Measurements from ENCODE around the gene GUCA1A. TPM values are rescaled to one million over a fixed set of nuclear protein-coding genes. Genes with fewer than 3 reads are reported as not detected.

The GUCA1A gene
- total RNA-seq, 1 experiment from 2014 or later, result not detected

- RAD21 ChIA-PET (ENCODE audit: low non-redundant PET in 1 of 2, low total read pairs in 2 of 2, uncharacterized antibody in 2 of 2, unreplicated experiment in 2 of 2), result no interaction called here
These were observed 47.6 kb downstream of the GUCA1A start for GRCh38 chr6:42220807-42221206.

More at GRCh38 chr6:42220807-42221206, 47.6 kb downstream of the GUCA1A start:
- no peak overlapping the region for H3K9ac ChIP-seq (ENCODE audit: low read length)
- H2AFZ ChIP-seq (ENCODE audit: low read depth, low read length, poor library complexity, severe bottlenecking), result peak overlapping the region; percentile 62
- intact Hi-C loops (cut with micrococcal nuclease), result loop anchor here (5.0 to 10.0 kb wide), 3 partner anchors 299 to 654 kb away; partner anchors contain the start of genes BYSL, MED20 and RPL7L1
- ChIA-PET CTCF (no interaction called here), POLR2A (interaction anchor here (0.6 kb wide), 1 partner anchor 388 kb away, joined by 3 read pairs; no protein-coding TSS in a partner anchor)
- ATAC-seq (no peak), DNase-seq (ENCODE audit: low read depth, low spot score) (no peak)
- H4K20me1 ChIP-seq (ENCODE audit: insufficient read depth), result no peaks in the 10 kb centered on the region
- H3K27me3 ChIP-seq (ENCODE audit: insufficient read depth, low read length), result no peaks in the 10 kb centered on the region
- no TSS peak for BruUV-seq (replicated peaks)
- H3K4me2 ChIP-seq (ENCODE audit: low read length), result peak overlapping the region; percentile 31
- H3K27ac ChIP-seq (ENCODE audit: low read depth, low read length), result no peak overlapping the region; the same call in 1 of the 2 replicates
- peaks cover 24 to 68% of the 10 kb centered on the region in 2 experiments for H3K4me1 ChIP-seq (ENCODE audit: control insufficient read depth in 1 of 2, insufficient read depth in 2 of 2, low read length in 2 of 2)
- no peaks in the 10 kb centered on the region for H3K9me2 ChIP-seq (ENCODE audit: insufficient read depth)
- H3K9me3 ChIP-seq (ENCODE audit: control insufficient read depth in 1 of 2, insufficient read depth in 1 of 2, low read depth in 1 of 2, low read length in 2 of 2), result no peaks in the 10 kb centered on the region
- TF ChIP-seq SIN3A (IDR thresholded peaks at IDR 0.05; ENCODE audit: low read depth), result no peak
- TF ChIP-seq EGR1 (IDR thresholded peaks at IDR 0.05; ENCODE audit: low read depth), result no peak
- no peak for TF ChIP-seq ZFX (IDR thresholded peaks at IDR 0.05)
- no peak for TF ChIP-seq CTCF (IDR thresholded peaks at IDR 0.05 in 2 of 3, conservative IDR thresholded peaks at IDR 0.05 in 1 of 3; ENCODE audit: borderline replicate concordance in 1 of 3, insufficient read depth in 1 of 3, low read depth in 2 of 3, low read length in 2 of 3)
- no peak for TF ChIP-seq YY1 (IDR thresholded peaks at IDR 0.05; ENCODE audit: extremely low read depth, insufficient replicate concordance, low read depth, low read length)
- no peak for TF ChIP-seq EZH2phosphoT487 (IDR thresholded peaks at IDR 0.05; ENCODE audit: borderline replicate concordance)
- no peak for TF ChIP-seq REST (IDR thresholded peaks at IDR 0.05; ENCODE audit: low read depth)
- no peak for TF ChIP-seq POLR2A (IDR thresholded peaks at IDR 0.05; ENCODE audit: borderline replicate concordance, extremely low read depth, insufficient read depth, insufficient read length)
- TF ChIP-seq FOSL1 (IDR thresholded peaks at IDR 0.05; ENCODE audit: low read depth), result no peak
- TF ChIP-seq ATF3 (IDR thresholded peaks at IDR 0.05), result no peak
- TF ChIP-seq ZNF274 (IDR thresholded peaks at IDR 0.05; ENCODE audit: low read depth, low read length), result no peak
- no peak for TF ChIP-seq RAD21 (IDR thresholded peaks at IDR 0.05; ENCODE audit: low read depth)
- TF ChIP-seq TCF7L2 (IDR thresholded peaks at IDR 0.05; ENCODE audit: borderline replicate concordance, extremely low read depth, insufficient read depth, insufficient read length), result no peak
- TF ChIP-seq CEBPB (IDR thresholded peaks at IDR 0.05; ENCODE audit: low read depth), result no peak
- no peak for TF ChIP-seq CBX3 (IDR thresholded peaks at IDR 0.05; ENCODE audit: low read depth)
- TF ChIP-seq ELF1 (IDR thresholded peaks at IDR 0.05; ENCODE audit: borderline replicate concordance, low read depth), result no peak
- no peak for TF ChIP-seq ZBTB33 (IDR thresholded peaks at IDR 0.05; ENCODE audit: extremely low read depth, insufficient replicate concordance, low read length)
- no peak for TF ChIP-seq SRF (IDR thresholded peaks at IDR 0.05; ENCODE audit: low read depth)
- no peak for TF ChIP-seq POLR2AphosphoS5 (IDR thresholded peaks at IDR 0.05; ENCODE audit: low read depth, low read length)
- no peak for TF ChIP-seq MAX (IDR thresholded peaks at IDR 0.05)
- no peak overlapping the region for H3K4me3 ChIP-seq (replicated peaks in 1 of 2; ENCODE audit: low read depth in 1 of 2, low read length in 2 of 2)
- no peaks in the 10 kb centered on the region for H3K36me3 ChIP-seq (ENCODE audit: control insufficient read depth in 1 of 2, insufficient read depth in 2 of 2, low read length in 2 of 2)
- H3K79me2 ChIP-seq (ENCODE audit: insufficient read depth, low read length), result peaks cover 18% of the 10 kb centered on the region
